Stomach (tissue), 4 donors: ENCODE results near the gene LRRN1.

Source experiments
- CTCF ChIP-seq, 7 experiments: fragments of 450-650 bp in 4 of 7; fragments of 200-600 bp in 3 of 7; sonication (generic) in 3 of 7; IDR thresholded peaks; one replicate each; pipeline ENCODE4 v1.5.1; 2016 to 2019; ENCODE audit warnings: antibody characterized with exemption in 7 of 7, control low read depth in 2 of 7, mild to moderate bottlenecking in 1 of 7
- POLR2A ChIP-seq, 4 donors: fragments of 450-650 bp; IDR thresholded peaks; one replicate each; pipeline ENCODE4 v1.6.1; 2016; ENCODE audit warnings: antibody characterized with exemption in 4 of 4, control low read depth in 2 of 4, mild to moderate bottlenecking in 1 of 4, moderate library complexity in 1 of 4
- POLR2AphosphoS5 ChIP-seq, 3 donors: sonication (generic); formaldehyde crosslinking; IDR thresholded peaks; one replicate each; pipeline ENCODE4 v1.6.1; 2016; ENCODE audit warnings: antibody characterized with exemption in 3 of 3

GRCh38 chr3:3860235-3860634 lies 61.0 kb downstream of the LRRN1 start:
- no peak for TF ChIP-seq CTCF (IDR thresholded peaks at IDR 0.05)
- TF ChIP-seq POLR2A (IDR thresholded peaks at IDR 0.05) = no peak
- no peak for TF ChIP-seq POLR2AphosphoS5 (IDR thresholded peaks at IDR 0.05)
